SU-DHL-6 (cell line): ENCODE results near the gene OR10X1.

Experiments
- H2AFZ ChIP-seq: fragments of 200-600 bp; sonication (generic); 2 replicates; pipeline ENCODE4 v1.6.1; 2014; ENCODE audit warnings: low read depth, mild to moderate bottlenecking, moderate library complexity, mixed read lengths, antibody characterized with exemption, low read length; ENCODE audit not compliant: severe bottlenecking
- H3F3A ChIP-seq: fragments of 200-600 bp; shearing (Covaris generic); 2 replicates; pipeline ENCODE4 v1.6.0; 2016; ENCODE audit warnings: antibody characterized with exemption, mild to moderate bottlenecking; ENCODE audit not compliant: insufficient read depth
- H3K27ac ChIP-seq: fragments of 200-600 bp; sonication (generic); 2 replicates; pipeline ENCODE4 v1.5.1; 2016; ENCODE audit warnings: low read depth, mild to moderate bottlenecking, low read length, moderate library complexity, mixed read lengths
- H3K27me3 ChIP-seq: fragments of 200-600 bp; sonication (generic), shearing (Covaris generic); 2 replicates; pipeline ENCODE4 v1.6.0; 2014; ENCODE audit warnings: mild to moderate bottlenecking, low read length
- H3K36me3 ChIP-seq: fragments of 200-600 bp; sonication (generic); 2 replicates; pipeline ENCODE4 v1.6.1; 2014; ENCODE audit warnings: mild to moderate bottlenecking, low read length, mixed read lengths
- H3K4me2 ChIP-seq: fragments of 300-600, 200-600 bp; shearing (Covaris generic), sonication (generic); 2 replicates; pipeline ENCODE4 v1.6.0; 2014; ENCODE audit warnings: low read length, low read depth, mild to moderate bottlenecking; ENCODE audit not compliant: poor library complexity, severe bottlenecking
- H3K4me3 ChIP-seq: fragments of 200-600 bp; sonication (generic); 2 replicates; pipeline ENCODE4 v1.5.1; 2014; ENCODE audit warnings: antibody characterized with exemption, low read length, mild to moderate bottlenecking, mixed read lengths; ENCODE audit not compliant: insufficient read depth, poor library complexity, severe bottlenecking
- H3K79me2 ChIP-seq: fragments of 200-600 bp; sonication (generic); 2 replicates; pipeline ENCODE4 v1.6.1; 2014; ENCODE audit warnings: mild to moderate bottlenecking, low read length, moderate library complexity; ENCODE audit not compliant: insufficient read depth
- H3K9ac ChIP-seq: fragments of 200-600 bp; sonication (generic); 2 replicates; pipeline ENCODE4 v1.7.0; 2014; ENCODE audit warnings: mild to moderate bottlenecking, low read length
- H3K9me2 ChIP-seq: fragments of 200-600 bp; sonication (generic); replicated peaks from 2 replicates; pipeline ENCODE4 v1.6.1; 2014; ENCODE audit warnings: low read length; ENCODE audit not compliant: insufficient read depth
- H3K9me3 ChIP-seq: fragments of 200-600 bp; sonication (generic); 2 replicates; pipeline ENCODE4 v1.6.1; 2014; ENCODE audit warnings: low read length, mixed read lengths; ENCODE audit not compliant: insufficient read depth
- H4K20me1 ChIP-seq: fragments of 200-600 bp; sonication (generic); 2 replicates; pipeline ENCODE4 v1.6.1; 2014; ENCODE audit warnings: low read depth, mild to moderate bottlenecking, antibody characterized with exemption, low read length, moderate library complexity, mixed read lengths
- EZH2phosphoT487 ChIP-seq: fragments of 200-600 bp; sonication (generic), shearing (Covaris generic); conservative IDR thresholded peaks from 2 replicates; pipeline ENCODE4 v1.6.1; 2018; ENCODE audit warnings: mild to moderate bottlenecking, antibody characterized with exemption, low read length, moderate library complexity, mixed read lengths
- TF ChIP-seq, protein P1 (sequence below): fragments of 200-600 bp; sonication (generic); IDR thresholded peaks from one replicate; pipeline ENCODE4 v1.5.1; 2017; ENCODE audit warnings: antibody characterized with exemption, mild to moderate bottlenecking, low read length, moderate library complexity; ENCODE audit not compliant: insufficient read depth, poor library complexity, severe bottlenecking

Gene OR10X1

GRCh38 chr1:158570480-158570879 lies 9.2 kb downstream of the OR10X1 start, which contains the start of gene OR6P1:
Gene OR6P1 (minus strand): TSS chr1:158570580. CDS start chr1:158563604, 6,976 bp downstream.
- no peak within 1 kb of the TSS for H3K4me3 ChIP-seq
- H3K27ac ChIP-seq: no peak within 1 kb of the TSS
- no peaks in the 10 kb centered on the region for H3K36me3 ChIP-seq
- H4K20me1 ChIP-seq: no peaks in the 10 kb centered on the region
- H3K4me2 ChIP-seq: no peak within 1 kb of the TSS
- TF ChIP-seq, protein P1, sequence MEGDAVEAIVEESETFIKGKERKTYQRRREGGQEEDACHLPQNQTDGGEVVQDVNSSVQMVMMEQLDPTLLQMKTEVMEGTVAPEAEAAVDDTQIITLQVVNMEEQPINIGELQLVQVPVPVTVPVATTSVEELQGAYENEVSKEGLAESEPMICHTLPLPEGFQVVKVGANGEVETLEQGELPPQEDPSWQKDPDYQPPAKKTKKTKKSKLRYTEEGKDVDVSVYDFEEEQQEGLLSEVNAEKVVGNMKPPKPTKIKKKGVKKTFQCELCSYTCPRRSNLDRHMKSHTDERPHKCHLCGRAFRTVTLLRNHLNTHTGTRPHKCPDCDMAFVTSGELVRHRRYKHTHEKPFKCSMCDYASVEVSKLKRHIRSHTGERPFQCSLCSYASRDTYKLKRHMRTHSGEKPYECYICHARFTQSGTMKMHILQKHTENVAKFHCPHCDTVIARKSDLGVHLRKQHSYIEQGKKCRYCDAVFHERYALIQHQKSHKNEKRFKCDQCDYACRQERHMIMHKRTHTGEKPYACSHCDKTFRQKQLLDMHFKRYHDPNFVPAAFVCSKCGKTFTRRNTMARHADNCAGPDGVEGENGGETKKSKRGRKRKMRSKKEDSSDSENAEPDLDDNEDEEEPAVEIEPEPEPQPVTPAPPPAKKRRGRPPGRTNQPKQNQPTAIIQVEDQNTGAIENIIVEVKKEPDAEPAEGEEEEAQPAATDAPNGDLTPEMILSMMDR: no peak
- no peak for TF ChIP-seq EZH2phosphoT487
- no peaks in the 10 kb centered on the region for H3K9me3 ChIP-seq
- no peaks in the 10 kb centered on the region for H3K9me2 ChIP-seq
- no peak within 1 kb of the TSS for H3K9ac ChIP-seq
- no peaks in the 10 kb centered on the region for H3K27me3 ChIP-seq
- no peaks in the 10 kb centered on the region for H3K79me2 ChIP-seq
- H3F3A ChIP-seq: no peaks in the 10 kb centered on the region
- no peak within 1 kb of the TSS for H2AFZ ChIP-seq

- H3K4me3 ChIP-seq: no peak overlapping the region
- TF ChIP-seq, protein P1: no peak
- TF ChIP-seq EZH2phosphoT487: no peak
- H3K27me3 ChIP-seq: no peaks in the 10 kb centered on the region
- no peaks in the 10 kb centered on the region for H3K36me3 ChIP-seq
- no peaks in the 10 kb centered on the region for H3K79me2 ChIP-seq
- peak overlapping the region; percentile 41 for H3K4me2 ChIP-seq
- no peaks in the 10 kb centered on the region for H3K9me2 ChIP-seq
- H3K9me3 ChIP-seq: no peaks in the 10 kb centered on the region
- H3K9ac ChIP-seq: peak overlapping the region; percentile 11; the same call in 1 of the 2 replicates
- no peaks in the 10 kb centered on the region for H4K20me1 ChIP-seq
- no peaks in the 10 kb centered on the region for H3F3A ChIP-seq
- peak overlapping the region; percentile 38 for H3K27ac ChIP-seq
- H2AFZ ChIP-seq: peak overlapping the region; percentile 73
Measured at GRCh38 chr1:158564608-158565007, 15.1 kb downstream of the OR10X1 start.

GRCh38 chr1:158563853-158564252 lies 15.8 kb downstream of the OR10X1 start:
- Histone ChIP-seq H3K4me3 (no peak overlapping the region), H3K27me3 (no peaks in the 10 kb centered on the region), H3K9me2 (no peaks in the 10 kb centered on the region), H3K9ac (no peak overlapping the region), H3F3A (no peaks in the 10 kb centered on the region), H2AFZ (peak overlapping the region; percentile 73), H3K27ac (peak overlapping the region; percentile 28), H3K79me2 (no peaks in the 10 kb centered on the region), H3K36me3 (no peaks in the 10 kb centered on the region), H4K20me1 (no peaks in the 10 kb centered on the region), H3K4me2 (peak overlapping the region; percentile 41), H3K9me3 (no peaks in the 10 kb centered on the region)
- TF ChIP-seq, protein P1: no peak
- no peak for TF ChIP-seq EZH2phosphoT487
